GM19467 (cell line): ENCODE data around the gene SLC25A48.

Experiments used
- ATAC-seq: cut with Tn5 transposase; IDR thresholded peaks from one replicate; pipeline ENCODE4 v1.9.1; 2021; ENCODE audit warnings: mild to moderate bottlenecking, moderate library complexity; ENCODE audit not compliant: unreplicated experiment

The SLC25A48 gene

GRCh38 chr5:135913713-135914626 lies 79.5 kb downstream of the SLC25A48 start:
- ATAC-seq = no peak

DNA sequence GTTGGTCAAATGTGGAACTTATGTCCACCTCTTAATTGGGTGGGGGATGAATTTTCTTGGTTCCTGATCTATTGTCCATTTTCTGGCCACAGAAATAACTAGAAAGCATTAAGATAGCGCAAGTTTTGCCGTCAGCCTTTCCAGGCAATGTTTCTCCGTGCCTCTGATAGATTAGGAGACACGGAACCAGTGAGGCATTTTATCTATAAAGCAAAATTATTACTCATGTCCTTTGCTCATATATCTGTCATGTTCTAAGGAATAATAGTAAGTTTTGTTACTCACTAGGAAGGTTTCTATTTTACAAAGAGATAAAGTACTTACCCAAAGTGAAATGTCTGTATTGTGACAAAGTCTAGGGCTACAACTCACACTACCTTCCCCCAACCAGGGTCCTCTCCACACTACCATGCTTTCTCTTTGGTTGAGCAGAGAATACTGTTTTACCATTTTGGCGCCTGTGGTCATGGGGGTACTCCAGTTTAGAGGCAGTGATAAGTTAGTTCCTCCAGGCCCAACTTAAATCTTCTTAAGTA lies 81.1 kb downstream of the SLC25A48 start:
- ATAC-seq = no peak

GRCh38 chr5:135916638-135917263 lies 82.3 kb downstream of the SLC25A48 start:
- no peak for ATAC-seq

GRCh38 chr5:135920199-135920598 lies 85.7 kb downstream of the SLC25A48 start:
- no peak for ATAC-seq

- no peak for ATAC-seq
Measured at GRCh38 chr5:135921388-135921787, 86.9 kb downstream of the SLC25A48 start.

- ATAC-seq = no peak
Measured at GRCh38 chr5:135930029-135930948, 95.8 kb downstream of the SLC25A48 start.

DNA sequence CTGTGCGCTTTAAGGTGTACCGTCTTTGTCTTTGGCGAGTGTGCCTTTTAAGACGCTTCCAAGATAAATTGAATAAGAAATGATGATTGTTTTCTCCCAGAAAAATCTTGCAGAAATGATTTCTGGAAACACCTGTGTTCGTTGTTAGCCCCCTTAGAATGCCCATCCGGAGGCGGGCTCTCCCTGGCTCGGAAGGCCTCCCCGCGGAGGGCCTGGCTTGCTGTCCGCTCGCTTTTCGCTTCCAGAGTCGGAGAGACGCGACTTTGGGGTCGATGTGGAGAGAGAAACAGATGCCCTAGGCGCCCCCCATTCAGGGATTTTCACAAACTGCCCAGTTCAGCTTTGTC lies 96.5 kb downstream of the SLC25A48 start:
- no peak for ATAC-seq

DNA sequence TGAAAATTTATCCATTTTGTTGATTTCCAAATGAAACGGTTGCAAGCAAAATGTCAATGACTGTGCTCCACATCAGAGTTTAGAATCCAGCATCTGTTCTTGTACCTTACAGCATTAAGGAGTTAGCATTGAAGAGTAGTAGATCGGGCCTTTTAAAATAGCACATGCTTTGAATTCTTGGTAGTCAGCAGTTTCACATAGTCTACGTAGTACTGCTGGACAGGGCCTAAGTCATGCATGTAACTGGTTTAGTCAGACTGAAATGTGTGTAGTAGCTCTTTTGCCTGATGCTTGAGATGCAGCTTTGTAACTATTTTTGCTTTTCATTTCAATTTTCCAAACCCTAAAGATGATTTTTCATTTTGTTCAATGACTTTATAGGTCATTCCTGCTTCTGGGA lies 100.5 kb downstream of the SLC25A48 start:
- no peak for ATAC-seq

- ATAC-seq = no peak
Measured at GRCh38 chr5:135937245-135937911, 102.9 kb downstream of the SLC25A48 start.
